ENCODE data around the gene CD27.
"Not testable (repeated sequence)": the region's sequence is repeated elsewhere in the genome, so short reads cannot be mapped to it uniquely, and the experiment has no call there.

The CD27 gene

DNA sequence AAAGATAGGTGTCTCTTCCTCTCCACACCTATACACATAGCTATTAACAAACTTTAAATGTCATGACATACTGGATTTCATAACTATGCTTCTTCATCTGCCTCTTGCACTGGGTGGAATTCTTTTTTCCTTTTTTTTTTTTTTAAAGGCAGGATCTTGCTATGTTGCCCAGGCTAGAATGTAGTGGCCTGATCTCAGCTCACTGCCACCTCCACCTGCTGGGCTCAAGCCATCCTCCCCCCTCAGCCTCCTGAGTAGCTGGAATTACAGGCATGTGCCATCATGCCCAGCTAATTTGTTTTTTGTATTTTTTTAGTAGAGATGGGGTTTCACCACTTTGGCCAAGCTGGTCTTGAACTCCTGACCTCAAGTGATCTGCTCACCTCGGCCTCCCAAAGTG, 43.5 kb downstream of the CD27 start:
- DNase-seq (ENCODE audit: low spot score) = no peak

DNA sequence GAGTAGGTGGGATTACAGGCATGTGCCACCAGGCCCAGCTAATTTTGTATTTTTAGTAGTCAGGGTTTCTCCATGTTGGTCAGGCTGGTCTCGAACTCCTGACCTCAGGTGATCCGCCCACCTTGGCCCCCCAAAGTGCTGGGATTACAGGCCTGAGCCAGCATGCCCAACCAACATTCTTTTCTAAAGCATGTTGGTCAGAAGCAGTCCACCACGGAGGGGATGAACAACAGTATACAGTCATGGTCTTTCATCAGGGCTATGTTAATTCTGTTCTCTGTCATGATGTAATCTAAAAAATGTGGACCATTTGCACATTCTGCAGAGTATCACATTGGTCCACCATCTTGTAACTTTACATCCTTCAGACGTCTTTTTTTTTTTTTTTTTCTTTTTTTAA, 44.7 kb downstream of the CD27 start:
- no peak for DNase-seq (ENCODE audit: low spot score)

DNA sequence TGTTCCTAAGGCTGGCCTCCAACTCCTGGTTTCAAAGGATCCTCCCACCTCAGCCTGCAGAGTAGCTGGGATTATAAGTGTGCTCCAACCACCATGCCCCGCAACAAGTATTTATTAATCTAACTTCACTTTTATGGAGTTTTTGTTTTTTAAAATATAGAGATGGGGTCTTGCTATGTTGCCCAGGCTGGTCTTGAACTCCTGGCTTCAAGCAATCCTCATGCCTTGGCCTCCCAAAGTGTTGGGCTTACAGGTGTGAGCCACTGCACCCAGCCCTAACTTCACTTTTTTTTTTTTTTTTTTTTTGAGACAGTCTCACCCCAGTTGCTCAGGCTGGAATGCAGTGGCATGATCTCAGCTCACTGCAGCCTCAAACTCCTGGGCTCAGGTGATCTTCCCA, 45.9 kb downstream of the CD27 start:
- DNase-seq (ENCODE audit: low spot score) = not testable (repeated sequence)

DNA sequence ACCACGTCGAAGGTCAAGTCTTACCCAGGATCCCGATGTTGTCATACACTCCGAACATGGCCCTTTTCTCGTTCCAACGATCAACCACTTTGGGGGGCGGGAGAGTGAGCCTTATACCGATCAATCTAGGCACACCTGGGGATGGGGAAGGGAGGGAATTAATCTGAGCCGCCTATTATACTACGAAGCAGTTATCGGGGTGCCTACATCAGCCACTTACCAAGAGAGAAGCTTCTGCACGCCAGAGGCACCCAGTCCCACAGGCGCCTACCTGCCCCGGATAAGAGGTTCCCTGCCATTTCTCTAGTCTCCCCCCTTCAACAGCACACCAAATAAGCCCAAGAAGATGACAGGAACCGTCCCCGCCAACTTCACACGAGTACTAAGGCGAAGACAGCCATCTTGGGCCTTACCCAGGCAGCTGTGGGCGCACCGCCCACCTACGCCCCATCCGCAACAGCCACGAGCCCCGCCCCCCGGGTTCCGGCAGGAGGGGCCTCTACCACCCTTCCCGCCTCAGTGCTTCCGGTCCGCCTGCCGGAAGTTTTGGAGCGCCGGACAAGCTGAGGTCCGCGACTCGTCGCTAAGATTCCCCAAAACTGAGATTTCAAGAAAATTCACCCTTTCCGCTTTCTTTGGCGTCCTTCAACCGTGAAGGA, 48.2 kb downstream of the CD27 start, which contains the start of gene MRPL51:
TSS of gene MRPL51 (minus strand) at position 425 of the 659 bp plus-strand sequence. CDS start at position 299, 126 bp downstream.
- peak; percentile 96 for DNase-seq (ENCODE audit: low spot score)

DNA sequence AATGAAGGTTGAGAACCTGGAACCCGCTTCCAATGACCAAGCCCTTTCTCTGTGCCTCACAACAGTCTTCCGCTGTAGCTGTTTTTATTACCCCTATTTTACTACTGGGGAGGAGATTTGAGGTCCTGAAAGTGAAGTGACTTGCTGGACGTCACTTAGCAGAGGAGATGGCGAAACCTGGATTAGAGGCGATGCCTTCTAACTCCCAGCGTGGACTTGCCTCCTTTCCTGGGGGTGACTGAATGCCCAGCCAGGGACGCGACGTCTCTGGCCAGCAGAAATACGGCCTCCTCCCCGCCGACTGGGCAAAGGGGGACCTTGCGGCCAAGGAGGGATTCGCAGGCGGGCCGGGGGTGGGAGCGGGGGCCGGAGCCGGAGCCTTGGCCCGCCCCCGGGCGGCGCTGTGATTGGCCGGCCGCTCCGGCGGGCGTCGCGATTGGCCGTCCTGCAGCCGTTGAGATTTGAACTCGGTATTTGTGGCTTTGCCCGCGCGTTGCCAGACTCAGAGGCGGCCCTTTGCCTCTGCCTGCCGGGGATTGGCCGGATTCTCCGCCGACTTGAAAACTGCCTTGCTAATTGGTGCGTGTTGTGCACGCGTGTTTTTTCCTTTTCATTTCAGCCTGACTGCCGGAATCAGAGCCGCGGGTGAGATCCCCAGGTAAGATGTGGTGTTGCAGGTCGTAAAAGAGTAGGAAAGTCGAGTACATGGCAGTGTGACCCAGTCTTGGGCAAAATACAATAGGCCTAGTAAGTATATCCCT, 48.9 kb downstream of the CD27 start, which contains the start of gene NCAPD2:
TSS of gene NCAPD2 (plus strand) at position 606 of the 761 bp plus-strand sequence. CDS start 997 bp downstream, outside the sequence.
- peak; percentile 97 for DNase-seq (ENCODE audit: low spot score)

DNA sequence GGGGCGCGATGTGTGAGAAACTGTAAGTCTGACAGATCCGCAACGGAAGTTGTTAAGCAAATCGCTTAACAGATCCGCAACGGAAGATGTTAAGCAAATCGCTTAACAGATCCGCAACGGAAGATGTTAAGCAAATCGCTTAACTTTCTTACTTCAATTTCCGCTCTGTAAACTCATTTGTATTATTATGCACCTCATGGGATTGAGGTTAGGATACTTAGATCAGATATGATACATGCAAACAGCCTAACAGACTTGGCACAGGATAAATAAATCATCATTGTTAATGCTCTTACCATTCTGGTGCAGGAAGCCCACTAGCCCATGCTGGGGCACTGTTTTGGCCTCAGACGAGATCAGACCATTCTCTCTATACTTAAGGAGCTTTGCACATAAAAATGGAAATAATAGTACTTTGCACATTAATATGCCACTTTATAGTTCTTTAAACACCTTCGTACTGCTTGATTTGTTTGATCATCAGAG, 49.5 kb downstream of the CD27 start:
- DNase-seq (ENCODE audit: low spot score) = no peak

DNA sequence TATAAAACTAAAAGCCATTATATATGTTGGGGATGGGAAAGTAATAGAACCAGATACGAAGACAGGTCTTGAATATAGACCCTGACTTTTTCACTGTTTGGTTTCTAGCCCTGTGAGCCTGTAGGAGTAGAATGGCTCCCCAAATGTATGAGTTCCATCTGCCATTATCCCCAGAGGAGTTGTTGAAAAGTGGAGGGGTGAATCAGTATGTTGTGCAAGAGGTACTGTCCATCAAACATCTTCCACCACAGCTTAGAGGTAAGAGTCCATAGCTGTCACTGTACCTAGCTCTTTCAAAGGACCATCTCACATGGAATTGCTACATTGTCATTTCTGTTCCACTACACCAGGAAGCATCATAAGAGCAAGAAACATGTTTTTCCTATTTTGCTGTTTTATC, 50.2 kb downstream of the CD27 start:
- no peak for DNase-seq (ENCODE audit: low spot score)

DNA sequence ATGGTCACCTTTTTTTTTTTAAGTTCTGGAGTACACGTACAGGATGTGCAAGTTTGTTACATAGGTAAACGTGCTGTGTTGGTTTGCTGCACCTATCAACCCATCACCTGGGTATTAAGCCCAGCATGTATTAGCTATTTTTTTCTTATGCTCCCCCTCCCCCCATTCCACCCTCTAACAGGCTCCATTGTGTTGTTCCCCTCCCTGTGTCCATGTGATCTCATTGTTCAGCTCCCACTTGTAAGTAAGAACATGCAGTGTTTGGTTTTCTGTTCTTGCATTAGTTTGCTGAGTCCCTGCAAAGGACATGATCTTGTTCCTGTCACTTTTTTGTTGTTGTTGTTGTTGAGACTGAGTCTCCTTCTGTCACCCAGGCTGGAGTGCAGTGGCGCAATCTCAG, 52.5 kb downstream of the CD27 start:
- DNase-seq (ENCODE audit: low spot score) = peak; percentile 86

DNA sequence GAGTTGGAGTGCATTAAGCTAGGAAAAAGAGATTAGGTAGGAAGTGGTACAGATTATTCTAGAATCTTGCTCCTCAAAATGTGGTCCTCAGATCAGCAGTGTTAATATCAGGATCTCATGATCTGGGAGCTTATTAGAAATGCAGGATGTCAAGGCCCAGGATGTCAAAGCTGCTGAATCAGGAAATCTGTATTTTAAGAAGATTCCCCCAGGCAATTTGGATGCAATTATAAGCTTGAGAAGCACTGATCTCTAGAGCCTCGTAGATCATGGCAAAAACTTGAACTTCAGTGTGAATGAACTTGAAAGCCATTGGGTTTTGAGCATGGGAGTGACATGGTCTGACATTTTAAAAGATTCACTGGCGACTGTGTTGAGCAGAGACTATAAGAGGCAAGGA, 55.7 kb downstream of the CD27 start:
- DNase-seq (ENCODE audit: low spot score) = no peak
